ENCODE data around the gene NSFL1C.

The NSFL1C gene

GRCh38 chr20:1456300-1456699 lies 10.3 kb downstream of the NSFL1C start:
- DNase-seq: no peak

- no peak for DNase-seq
These were observed 15.6 kb downstream of the NSFL1C start for GRCh38 chr20:1450926-1451491.

GRCh38 chr20:1449370-1449769 lies 17.3 kb downstream of the NSFL1C start:
- no peak for DNase-seq

GRCh38 chr20:1448081-1448620 lies 18.5 kb downstream of the NSFL1C start:
- DNase-seq: no peak

- no peak for DNase-seq
These were observed 20.1 kb downstream of the NSFL1C start for GRCh38 chr20:1446536-1446935.

- DNase-seq: no peak
These were observed 23.6 kb downstream of the NSFL1C start for GRCh38 chr20:1443085-1443484.

- no peak for DNase-seq
These were observed 24.3 kb downstream of the NSFL1C start for GRCh38 chr20:1442304-1442703.

GRCh38 chr20:1441133-1441532 lies 25.5 kb downstream of the NSFL1C start:
- DNase-seq: no peak

- DNase-seq: peak; percentile 25
These were observed 26.6 kb downstream of the NSFL1C start for GRCh38 chr20:1440024-1440423.

- DNase-seq: no peak
These were observed 28.3 kb downstream of the NSFL1C start for GRCh38 chr20:1438361-1438760.

GRCh38 chr20:1437235-1437904 lies 29.3 kb downstream of the NSFL1C start:
- peak; percentile 89 for DNase-seq

- DNase-seq: no peak
These were observed 30.4 kb downstream of the NSFL1C start for GRCh38 chr20:1436263-1436662.

GRCh38 chr20:1435337-1435699 lies 31.3 kb downstream of the NSFL1C start:
- DNase-seq: no peak

GRCh38 chr20:1434571-1435336 lies 31.9 kb downstream of the NSFL1C start:
- peak; percentile 47 for DNase-seq

GRCh38 chr20:1431158-1431557 lies 35.5 kb downstream of the NSFL1C start:
- no peak for DNase-seq

GRCh38 chr20:1430004-1430451 lies 36.6 kb downstream of the NSFL1C start:
- no peak for DNase-seq

- DNase-seq: no peak
These were observed 37.4 kb downstream of the NSFL1C start for GRCh38 chr20:1429143-1429728.

GRCh38 chr20:1427457-1428054 lies 39.1 kb downstream of the NSFL1C start:
- no peak for DNase-seq

- no peak for DNase-seq
These were observed 40.3 kb downstream of the NSFL1C start for GRCh38 chr20:1426231-1426849.

GRCh38 chr20:1424336-1424735 lies 42.3 kb downstream of the NSFL1C start:
- no peak for DNase-seq

GRCh38 chr20:1423625-1424106 lies 43.0 kb downstream of the NSFL1C start:
- DNase-seq: no peak

GRCh38 chr20:1423206-1423605 lies 43.4 kb downstream of the NSFL1C start:
- DNase-seq: no peak
